ENCODE data around the gene LNP1.

DNA sequence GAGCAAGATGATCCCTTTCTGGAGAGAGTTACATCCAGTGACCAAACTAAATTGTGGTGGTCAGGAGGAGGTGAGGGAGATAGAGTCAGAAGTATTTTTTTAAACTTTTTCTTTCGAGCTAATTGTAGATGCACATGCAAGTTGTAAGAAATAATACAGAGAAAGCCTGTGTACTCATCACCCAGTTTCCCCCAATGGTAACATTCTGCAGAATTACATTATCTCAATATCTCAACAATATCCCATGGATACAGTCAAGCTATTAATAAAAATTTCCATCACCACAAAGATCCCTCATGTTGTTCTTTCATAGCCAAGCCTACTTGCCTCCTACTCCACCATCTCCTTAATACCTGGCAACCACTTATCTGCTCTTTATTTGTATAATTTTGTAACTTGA lies 87.8 kb downstream of the LNP1 start:
- TF ChIP-seq, protein P1, sequence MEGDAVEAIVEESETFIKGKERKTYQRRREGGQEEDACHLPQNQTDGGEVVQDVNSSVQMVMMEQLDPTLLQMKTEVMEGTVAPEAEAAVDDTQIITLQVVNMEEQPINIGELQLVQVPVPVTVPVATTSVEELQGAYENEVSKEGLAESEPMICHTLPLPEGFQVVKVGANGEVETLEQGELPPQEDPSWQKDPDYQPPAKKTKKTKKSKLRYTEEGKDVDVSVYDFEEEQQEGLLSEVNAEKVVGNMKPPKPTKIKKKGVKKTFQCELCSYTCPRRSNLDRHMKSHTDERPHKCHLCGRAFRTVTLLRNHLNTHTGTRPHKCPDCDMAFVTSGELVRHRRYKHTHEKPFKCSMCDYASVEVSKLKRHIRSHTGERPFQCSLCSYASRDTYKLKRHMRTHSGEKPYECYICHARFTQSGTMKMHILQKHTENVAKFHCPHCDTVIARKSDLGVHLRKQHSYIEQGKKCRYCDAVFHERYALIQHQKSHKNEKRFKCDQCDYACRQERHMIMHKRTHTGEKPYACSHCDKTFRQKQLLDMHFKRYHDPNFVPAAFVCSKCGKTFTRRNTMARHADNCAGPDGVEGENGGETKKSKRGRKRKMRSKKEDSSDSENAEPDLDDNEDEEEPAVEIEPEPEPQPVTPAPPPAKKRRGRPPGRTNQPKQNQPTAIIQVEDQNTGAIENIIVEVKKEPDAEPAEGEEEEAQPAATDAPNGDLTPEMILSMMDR (IDR thresholded peaks at IDR 0.05 in 4 of 5, conservative IDR thresholded peaks at IDR 0.05 in 1 of 5) = no peak
- TF ChIP-seq POLR2A (IDR thresholded peaks at IDR 0.05) = no peak
